Sigmoid colon (tissue), 7 donors: ENCODE measurements around the gene ENOSF1. TPM values are rescaled to one million over a fixed set of nuclear protein-coding genes. Genes with fewer than 3 reads are reported as not detected.

Source experiments
- DNase-seq: peaks from one replicate; pipeline ENCODE4 v3.0.0-alpha.2; 2019
- H3K27ac ChIP-seq, 4 donors: fragments of 200-600 bp; sonication (generic); one replicate each; pipeline ENCODE4 v1.5.1; 2016 to 2019; ENCODE audit warnings: mild to moderate bottlenecking in 1 of 4
- H3K27me3 ChIP-seq, 3 donors: fragments of 200-600 bp; sonication (generic); one replicate each; pipeline ENCODE4 v1.5.1; 2019; ENCODE audit warnings: mild to moderate bottlenecking in 1 of 3
- H3K36me3 ChIP-seq, 4 donors: fragments of 200-600 bp; sonication (generic); one replicate each; pipeline ENCODE4 v1.5.1; 2016 to 2019
- H3K4me1 ChIP-seq, 4 donors: fragments of 200-600 bp; sonication (generic); one replicate each; pipeline ENCODE4 v1.5.1; 2017 to 2019
- H3K4me3 ChIP-seq, 4 donors: fragments of 200-600 bp; sonication (generic); one replicate each; pipeline ENCODE4 v1.5.1; 2017 to 2019; ENCODE audit warnings: mild to moderate bottlenecking in 2 of 4, moderate library complexity in 1 of 4
- H3K9me3 ChIP-seq, 4 donors: fragments of 200-600 bp in 3 of 4; sonication (generic) in 3 of 4; one replicate each; pipeline versions ENCODE4 v1.5.1 to v1.6.1; 2013 to 2019
- CTCF ChIP-seq, 4 experiments: fragments of 450-650 bp in 3 of 4; fragments of 200-600 bp in 1 of 4; IDR thresholded peaks; one replicate each; pipeline ENCODE4 v1.5.1; 2016 to 2019; ENCODE audit warnings: antibody characterized with exemption in 4 of 4, mild to moderate bottlenecking in 3 of 4, moderate library complexity in 2 of 4
- EP300 ChIP-seq, 4 donors: sonication (generic); formaldehyde crosslinking; IDR thresholded peaks; one replicate each; pipeline ENCODE4 v1.6.1; 2017; ENCODE audit warnings: antibody characterized with exemption in 4 of 4
- POLR2A ChIP-seq, 2 donors: fragments of 450-650 bp; IDR thresholded peaks; one replicate each; pipeline ENCODE4 v1.6.1; 2016; ENCODE audit warnings: antibody characterized with exemption in 2 of 2, mild to moderate bottlenecking in 2 of 2, moderate library complexity in 2 of 2
- POLR2AphosphoS5 ChIP-seq, 4 donors: sonication (generic); formaldehyde crosslinking; IDR thresholded peaks; one replicate each; pipeline ENCODE4 v1.6.1; 2017; ENCODE audit warnings: antibody characterized with exemption in 4 of 4
- WGBS, 2 donors: extraction: QIAGEN DNeasy Blood & Tissue Kit; methylation state at CpG; one replicate each; pipeline ENCODE4 v1.1.7; 2013; 5-methylcytosine and 5-hydroxymethylcytosine counted together
- intact Hi-C: fragments of 100-400 bp; cut with DNase I; formaldehyde crosslinking; loops from one replicate; pipeline ENCODE4 v1.15.1; 2023
- polyA plus RNA-seq, 3 donors: library from polyadenylated mRNA; stranded (reverse); fragments of 200-250 nt; gene quantifications; one replicate each; pipeline ENCODE4 v1.2.3, GENCODE V29; 2013
- total RNA-seq, 4 donors: library from RNA; depleted of rRNA; stranded (reverse); fragments of >200 nt; gene quantifications; one replicate each; pipeline ENCODE4 v1.1.0, GENCODE V29; 2016
- donor health status: healthy with polysubstance abuse.
- donor health status: Bipolar disorder and iron deficiency.
- donor health status: healthy.

ENOSF1 gene
- total and polyA plus RNA-seq, 7 donors, result 16.8 to 56.9 (median 43.6) TPM

GRCh38 chr18:653512-653911, 58.9 kb downstream of the ENOSF1 start:
- H3K27me3 ChIP-seq, result peaks cover 0 to 30% (median 13%) of the 10 kb centered on the region in 3 donors
- no peak for DNase-seq
- 93 to 95% methylated on average over 2 of the region's 2 CpGs for WGBS, 2 donors
- no peak overlapping the region for H3K4me3 ChIP-seq
- intact Hi-C loops, result no loop called here
- H3K9me3 ChIP-seq, result no peaks in the 10 kb centered on the region
- H3K36me3 ChIP-seq, result no peaks in the 10 kb centered on the region
- no peak overlapping the region for H3K27ac ChIP-seq
- peaks cover 0 to 16% (median 13%) of the 10 kb centered on the region in 4 donors for H3K4me1 ChIP-seq
- no peak for TF ChIP-seq CTCF (IDR thresholded peaks at IDR 0.05)
- TF ChIP-seq EP300 (IDR thresholded peaks at IDR 0.05), result no peak
- TF ChIP-seq POLR2A (IDR thresholded peaks at IDR 0.05), result no peak
- no peak for TF ChIP-seq POLR2AphosphoS5 (IDR thresholded peaks at IDR 0.05)

- TF ChIP-seq CTCF (IDR thresholded peaks at IDR 0.05), result no peak
- TF ChIP-seq POLR2AphosphoS5 (IDR thresholded peaks at IDR 0.05), result no peak
- no peak for TF ChIP-seq POLR2A (IDR thresholded peaks at IDR 0.05)
- no peak for TF ChIP-seq EP300 (IDR thresholded peaks at IDR 0.05)
- H3K9me3 ChIP-seq, result no peaks in the 10 kb centered on the region
- no peaks in the 10 kb centered on the region for H3K36me3 ChIP-seq
- intact Hi-C loops, result no loop called here
- H3K27me3 ChIP-seq, result peaks cover 0 to 18% (median 5%) of the 10 kb centered on the region in 3 donors
- no peak overlapping the region for H3K4me3 ChIP-seq
- no peak for DNase-seq
- H3K4me1 ChIP-seq, result peaks cover 0 to 3% (median 2%) of the 10 kb centered on the region in 4 donors
- WGBS, 2 donors, result 84 to 88% methylated on average over 4 of the region's 4 CpGs
- no peak overlapping the region for H3K27ac ChIP-seq
These were observed 60.3 kb downstream of the ENOSF1 start for GRCh38 chr18:652131-652530.

GRCh38 chr18:650428-650858, 62.0 kb downstream of the ENOSF1 start:
- H3K9me3 ChIP-seq, result no peaks in the 10 kb centered on the region
- peaks cover 0 to 5% (median 0%) of the 10 kb centered on the region in 3 donors for H3K27me3 ChIP-seq
- H3K4me3 ChIP-seq, result no peak overlapping the region
- intact Hi-C loops, result no loop called here
- TF ChIP-seq POLR2A (IDR thresholded peaks at IDR 0.05) (no peak), EP300 (IDR thresholded peaks at IDR 0.05) (no peak), CTCF (IDR thresholded peaks at IDR 0.05) (no peak), POLR2AphosphoS5 (IDR thresholded peaks at IDR 0.05) (no peak)
- H3K4me1 ChIP-seq, result no peaks in the 10 kb centered on the region
- no peak overlapping the region for H3K27ac ChIP-seq
- WGBS, 2 donors, result 42 to 82% methylated on average over 6 of the region's 6 CpGs
- no peak for DNase-seq
- no peaks in the 10 kb centered on the region for H3K36me3 ChIP-seq

- WGBS, 2 donors, result 66 to 83% methylated on average over 5 of the region's 5 CpGs
- no peak for DNase-seq
- H3K4me1 ChIP-seq, result no peaks in the 10 kb centered on the region
- TF ChIP-seq CTCF (IDR thresholded peaks at IDR 0.05), result no peak
- no peak for TF ChIP-seq POLR2AphosphoS5 (IDR thresholded peaks at IDR 0.05)
- TF ChIP-seq EP300 (IDR thresholded peaks at IDR 0.05), result no peak
- no peak for TF ChIP-seq POLR2A (IDR thresholded peaks at IDR 0.05)
- H3K9me3 ChIP-seq, result no peaks in the 10 kb centered on the region
- no peak overlapping the region for H3K4me3 ChIP-seq
- no peaks in the 10 kb centered on the region for H3K36me3 ChIP-seq
- peaks cover 0 to under 1% (median 0%) of the 10 kb centered on the region in 3 donors for H3K27me3 ChIP-seq
- intact Hi-C loops, result no loop called here
- no peak overlapping the region for H3K27ac ChIP-seq
These were observed 63.1 kb downstream of the ENOSF1 start for GRCh38 chr18:649341-649740.

GRCh38 chr18:647304-647703, 65.1 kb downstream of the ENOSF1 start:
- intact Hi-C loops, result no loop called here
- H3K4me3 ChIP-seq, result no peak overlapping the region

More at GRCh38 chr18:647304-647703, 65.1 kb downstream of the ENOSF1 start:
- 82 to 94% methylated on average over 5 of the region's 5 CpGs for WGBS, 2 donors
- Histone ChIP-seq H3K9me3 (no peaks in the 10 kb centered on the region), H3K27me3 (no peaks in the 10 kb centered on the region), H3K27ac (no peak overlapping the region), H3K36me3 (no peaks in the 10 kb centered on the region), H3K4me1 (no peaks in the 10 kb centered on the region)
- no peak for TF ChIP-seq POLR2AphosphoS5 (IDR thresholded peaks at IDR 0.05)
- no peak for TF ChIP-seq POLR2A (IDR thresholded peaks at IDR 0.05)
- TF ChIP-seq CTCF (IDR thresholded peaks at IDR 0.05), result no peak
- TF ChIP-seq EP300 (IDR thresholded peaks at IDR 0.05), result no peak
- DNase-seq, result no peak
